Activated CD8-positive, alpha-beta memory T cell treated with anti-CD3 and anti-CD28 coated beads, Interleukin-2, amount 10 ng/mL, durations not matched to agents 7 days and 5 days (primary cell): ENCODE results near the gene KIF2A. TPM values are rescaled to one million over a fixed set of nuclear protein-coding genes. Genes with fewer than 3 reads are reported as not detected.
A peak's percentile ranks its signal among the peaks of the same experiment; 100 is the strongest.

Experiments
- ATAC-seq: fragments of 150-1000 bp; cut with Tn5 transposase; one replicate; pipeline ENCODE4 v1.10.0; 2021; ENCODE audit warnings: moderate library complexity
- CTCF ChIA-PET: fragments of 350-600 bp; sonication (Branson Sonifier 250); formaldehyde crosslinking; loops from one replicate; lab custom pipeline; 2021; ENCODE audit warnings: antibody characterized with exemption; lab: Charles Lee
- DNase-seq: peaks from one replicate; pipeline ENCODE4 v3.0.0-alpha.2; 2020
- H3K27ac Mint-ChIP-seq: one replicate; pipeline ENCODE4 v1.8.0; 2021; ENCODE audit warnings: mild to moderate bottlenecking, mixed read lengths
- H3K27me3 Mint-ChIP-seq: one replicate; pipeline ENCODE4 v1.8.0; 2021; ENCODE audit warnings: mixed read lengths
- H3K36me3 Mint-ChIP-seq: one replicate; pipeline ENCODE4 v1.8.0; 2021; ENCODE audit warnings: mild to moderate bottlenecking, mixed read lengths
- H3K4me1 Mint-ChIP-seq: one replicate; pipeline ENCODE4 v1.8.0; 2021; ENCODE audit warnings: mixed read lengths
- H3K4me3 Mint-ChIP-seq: one replicate; pipeline ENCODE4 v1.8.0; 2021; ENCODE audit warnings: mild to moderate bottlenecking, moderate library complexity, mixed read lengths
- H3K9me3 Mint-ChIP-seq: one replicate; pipeline ENCODE4 v1.8.0; 2022; ENCODE audit warnings: low read depth, mixed read lengths
- total RNA-seq, 2 experiments: library from RNA; stranded (reverse); gene quantifications; one replicate each; pipeline ENCODE4 v1.2.3, GENCODE V29; 2021

Gene KIF2A
- total RNA-seq, 2 experiments from 2014 or later = 194 to 225 TPM

- Mint-ChIP-seq H3K27me3 (no peaks in the 10 kb centered on the region), H3K4me1 (peaks cover 54% of the 10 kb centered on the region), H3K36me3 (peaks cover 24% of the 10 kb centered on the region), H3K27ac (peak overlapping the region; percentile 59), H3K4me3 (no peak overlapping the region), H3K9me3 (peaks cover 3% of the 10 kb centered on the region)
- ATAC-seq (no peak), DNase-seq (no peak)
- CTCF ChIA-PET = interaction anchor here (1.4 to 2.3 kb wide), 2 partner anchors 11 to 13 kb away, joined by 3 to 6 read pairs; no protein-coding TSS in a partner anchor
Measured at GRCh38 chr5:62299101-62299500, 6.9 kb upstream of the KIF2A start.

GRCh38 chr5:62299600-62299999 lies 6.4 kb upstream of the KIF2A start:
- no peaks in the 10 kb centered on the region for H3K9me3 Mint-ChIP-seq
- peak overlapping the region; percentile 81 for H3K27ac Mint-ChIP-seq
- H3K27me3 Mint-ChIP-seq = no peaks in the 10 kb centered on the region
- peaks cover 57% of the 10 kb centered on the region for H3K4me1 Mint-ChIP-seq
- no peak overlapping the region for H3K4me3 Mint-ChIP-seq
- peaks cover 20% of the 10 kb centered on the region for H3K36me3 Mint-ChIP-seq
- DNase-seq = no peak
- CTCF ChIA-PET = interaction anchor here (1.4 to 3.2 kb wide), 3 partner anchors 8 to 14 kb away, joined by 3 to 10 read pairs (median 6); no protein-coding TSS in a partner anchor
- no peak for ATAC-seq

- no peaks in the 10 kb centered on the region for H3K27me3 Mint-ChIP-seq
- H3K36me3 Mint-ChIP-seq = peaks cover 30% of the 10 kb centered on the region
- H3K4me1 Mint-ChIP-seq = peaks cover 49% of the 10 kb centered on the region
- ATAC-seq = peak; percentile 35
- DNase-seq = no peak
- CTCF ChIA-PET = interaction anchor here (0.6 to 1.9 kb wide), 15 partner anchors 8 to 263 kb away, joined by 3 to 17 read pairs (median 4); partner anchors contain the start of gene DIMT1
- H3K4me3 Mint-ChIP-seq = peak overlapping the region; percentile 99
- H3K9me3 Mint-ChIP-seq = no peaks in the 10 kb centered on the region
- H3K27ac Mint-ChIP-seq = peak overlapping the region; percentile 96
Measured at GRCh38 chr5:62305358-62305714, 670 bp upstream of the KIF2A start.

- CTCF ChIA-PET = interaction anchor here (0.8 to 1.7 kb wide), 12 partner anchors 9 to 97 kb away, joined by 3 to 17 read pairs (median 4); partner anchors contain the start of gene DIMT1
- DNase-seq (no peak), ATAC-seq (peak; percentile 30)
- H3K4me1 Mint-ChIP-seq = peaks cover 58% of the 10 kb centered on the region
- H3K27ac Mint-ChIP-seq = peak overlapping the region; percentile 98
- no peaks in the 10 kb centered on the region for H3K27me3 Mint-ChIP-seq
- H3K36me3 Mint-ChIP-seq = peaks cover 39% of the 10 kb centered on the region
- peak overlapping the region; percentile 99 for H3K4me3 Mint-ChIP-seq
- H3K9me3 Mint-ChIP-seq = no peaks in the 10 kb centered on the region
Measured at GRCh38 chr5:62306323-62306895, 403 bp downstream of the KIF2A start.

GRCh38 chr5:62306896-62307689 lies 1.1 kb downstream of the KIF2A start:
- CTCF ChIA-PET = interaction anchor here (0.7 to 1.4 kb wide), 6 partner anchors 10 to 50 kb away, joined by 3 to 5 read pairs (median 4); no protein-coding TSS in a partner anchor
- H3K4me3 Mint-ChIP-seq = peak overlapping the region; percentile 99
- H3K9me3 Mint-ChIP-seq = no peaks in the 10 kb centered on the region
- H3K27me3 Mint-ChIP-seq = no peaks in the 10 kb centered on the region
- H3K36me3 Mint-ChIP-seq = peaks cover 46% of the 10 kb centered on the region
- peaks cover 64% of the 10 kb centered on the region for H3K4me1 Mint-ChIP-seq
- DNase-seq (peak; percentile 80), ATAC-seq (no peak)
- peak overlapping the region; percentile 98 for H3K27ac Mint-ChIP-seq

GRCh38 chr5:62308439-62308838 lies 2.4 kb downstream of the KIF2A start:
- DNase-seq (no peak), ATAC-seq (no peak)
- Mint-ChIP-seq H3K9me3 (no peaks in the 10 kb centered on the region), H3K36me3 (peaks cover 51% of the 10 kb centered on the region), H3K4me1 (peaks cover 69% of the 10 kb centered on the region), H3K27ac (peak overlapping the region; percentile 98), H3K4me3 (peak overlapping the region; percentile 99), H3K27me3 (no peaks in the 10 kb centered on the region)
- CTCF ChIA-PET = interaction anchor here (0.9 to 1.4 kb wide), 5 partner anchors 11 to 23 kb away, joined by 4 to 5 read pairs (median 4); no protein-coding TSS in a partner anchor

- peaks cover 51% of the 10 kb centered on the region for H3K36me3 Mint-ChIP-seq
- no peak for ATAC-seq
- H3K4me3 Mint-ChIP-seq = peak overlapping the region; percentile 45
- H3K27me3 Mint-ChIP-seq = no peaks in the 10 kb centered on the region
- CTCF ChIA-PET = interaction anchor here (0.9 to 1.4 kb wide), 6 partner anchors 9 to 74 kb away, joined by 3 to 4 read pairs (median 4); no protein-coding TSS in a partner anchor
- peak overlapping the region; percentile 33 for H3K27ac Mint-ChIP-seq
- H3K9me3 Mint-ChIP-seq = no peaks in the 10 kb centered on the region
- H3K4me1 Mint-ChIP-seq = peaks cover 68% of the 10 kb centered on the region
- DNase-seq = no peak
Measured at GRCh38 chr5:62309107-62309506, 3.1 kb downstream of the KIF2A start.

GRCh38 chr5:62310426-62311143 lies 4.6 kb downstream of the KIF2A start:
- peak overlapping the region; percentile 52 for H3K4me3 Mint-ChIP-seq

GRCh38 chr5:62312036-62312435 lies 6.0 kb downstream of the KIF2A start:
- no peaks in the 10 kb centered on the region for H3K27me3 Mint-ChIP-seq
- ATAC-seq (no peak), DNase-seq (no peak)
- peaks cover 75% of the 10 kb centered on the region for H3K4me1 Mint-ChIP-seq
- H3K9me3 Mint-ChIP-seq = no peaks in the 10 kb centered on the region
- peak overlapping the region; percentile 1 for H3K4me3 Mint-ChIP-seq
- peak overlapping the region; percentile 36 for H3K27ac Mint-ChIP-seq
- CTCF ChIA-PET = interaction anchor here (1.2 to 1.6 kb wide), 2 partner anchors 16 to 20 kb away, joined by 3 to 4 read pairs; no protein-coding TSS in a partner anchor
- H3K36me3 Mint-ChIP-seq = peaks cover 62% of the 10 kb centered on the region

More at GRCh38 chr5:62310426-62311143, 4.6 kb downstream of the KIF2A start:
- DNase-seq (no peak), ATAC-seq (no peak)
- H3K4me1 Mint-ChIP-seq = peaks cover 68% of the 10 kb centered on the region
- H3K36me3 Mint-ChIP-seq = peaks cover 58% of the 10 kb centered on the region
- H3K9me3 Mint-ChIP-seq = no peaks in the 10 kb centered on the region
- H3K27ac Mint-ChIP-seq = peak overlapping the region; percentile 61
- H3K27me3 Mint-ChIP-seq = no peaks in the 10 kb centered on the region
- CTCF ChIA-PET = interaction anchor here (1.3 to 1.6 kb wide), 3 partner anchors 11 to 42 kb away, joined by 3 to 4 read pairs (median 3); no protein-coding TSS in a partner anchor

GRCh38 chr5:62312674-62313073 lies 6.7 kb downstream of the KIF2A start:
- Mint-ChIP-seq H3K36me3 (peaks cover 58% of the 10 kb centered on the region), H3K4me1 (peaks cover 79% of the 10 kb centered on the region), H3K4me3 (no peak overlapping the region), H3K27me3 (no peaks in the 10 kb centered on the region), H3K27ac (peak overlapping the region; percentile 19), H3K9me3 (no peaks in the 10 kb centered on the region)
- ATAC-seq (no peak), DNase-seq (no peak)
- CTCF ChIA-PET = no interaction called here

GRCh38 chr5:62314213-62314830 lies 8.3 kb downstream of the KIF2A start:
- CTCF ChIA-PET = interaction anchor here (0.7 kb wide), 1 partner anchor 82 kb away, joined by 3 read pairs; no protein-coding TSS in a partner anchor
- ATAC-seq = no peak
- H3K4me1 Mint-ChIP-seq = peaks cover 78% of the 10 kb centered on the region
- H3K27ac Mint-ChIP-seq = peak overlapping the region; percentile 65
- no peak overlapping the region for H3K4me3 Mint-ChIP-seq
- H3K9me3 Mint-ChIP-seq = no peaks in the 10 kb centered on the region
- no peak for DNase-seq
- H3K27me3 Mint-ChIP-seq = no peaks in the 10 kb centered on the region
- peaks cover 51% of the 10 kb centered on the region for H3K36me3 Mint-ChIP-seq

GRCh38 chr5:62315376-62316175 lies 9.6 kb downstream of the KIF2A start:
- no peaks in the 10 kb centered on the region for H3K9me3 Mint-ChIP-seq
- peaks cover 76% of the 10 kb centered on the region for H3K4me1 Mint-ChIP-seq
- H3K4me3 Mint-ChIP-seq = no peak overlapping the region
- H3K36me3 Mint-ChIP-seq = peaks cover 42% of the 10 kb centered on the region
- DNase-seq (no peak), ATAC-seq (no peak)
- no peaks in the 10 kb centered on the region for H3K27me3 Mint-ChIP-seq
- peak overlapping the region; percentile 15 for H3K27ac Mint-ChIP-seq
- CTCF ChIA-PET = interaction anchor here (1.0 to 1.4 kb wide), 4 partner anchors 10 to 91 kb away, joined by 3 to 6 read pairs (median 4); partner anchors contain the start of gene KIF2A
